H1 (cell line): ENCODE results near the gene TLCD3B.

Source experiments
- BACH1 ChIP-seq: IDR thresholded peaks from 2 replicates; pipeline ENCODE4 v1.6.1; 2012; ENCODE audit warnings: low read length, improper control_type of control experiment
- CBX5 ChIP-seq: fragments of 300-800, 300-1000 bp; sonication (generic); IDR thresholded peaks from 2 replicates; pipeline ENCODE4 v1.7.1; 2016; ENCODE audit warnings: antibody characterized with exemption, low read length, low read depth
- CEBPB ChIP-seq: IDR thresholded peaks from 2 replicates; pipeline ENCODE4 v1.6.1; 2012; ENCODE audit warnings: low read depth, low read length
- CREB1 ChIP-seq: IDR thresholded peaks from 2 replicates; pipeline ENCODE4 v1.6.1; 2012; ENCODE audit warnings: inconsistent platforms
- EZH2 ChIP-seq: fragments of 200-600 bp; sonication (generic); IDR thresholded peaks from 2 replicates; pipeline ENCODE4 v1.7.1; 2012; ENCODE audit warnings: low read depth, mild to moderate bottlenecking, moderate library complexity, low read length, inconsistent platforms; ENCODE audit not compliant: severe bottlenecking
- FOSL1 ChIP-seq: IDR thresholded peaks from 2 replicates; pipeline ENCODE4 v1.6.1; 2011; ENCODE audit warnings: mild to moderate bottlenecking, low read depth, low read length, moderate library complexity; ENCODE audit not compliant: insufficient read depth
- MAFK ChIP-seq: IDR thresholded peaks from 2 replicates; pipeline ENCODE4 v1.6.1; 2012; ENCODE audit warnings: low read depth, mild to moderate bottlenecking, improper control_type of control experiment, low read length
- POLR2A ChIP-seq, 2 experiments: IDR thresholded peaks; 1 replicate in 1 of 2; 2 replicates in 1 of 2; pipeline ENCODE4 v1.6.1; 2011; ENCODE audit warnings: low read depth in 2 of 2, low read length in 2 of 2, mild to moderate bottlenecking in 2 of 2; ENCODE audit errors: control extremely low read depth in 1 of 2
- POLR2AphosphoS5 ChIP-seq: IDR thresholded peaks from 2 replicates; pipeline ENCODE4 v1.6.1; 2011; ENCODE audit warnings: low read depth, low read length
- RNF2 ChIP-seq: fragments of 200-900, 300-1000 bp; sonication (generic); IDR thresholded peaks from 2 replicates; pipeline ENCODE4 v1.7.1; 2016; ENCODE audit warnings: borderline replicate concordance, low read depth, mild to moderate bottlenecking, antibody characterized with exemption, low read length; ENCODE audit not compliant: poor library complexity, severe bottlenecking; ENCODE audit errors: missing control alignments
- ZNF274 ChIP-seq: IDR thresholded peaks from 2 replicates; pipeline ENCODE4 v1.7.0; 2012; ENCODE audit warnings: low read length, borderline replicate concordance; ENCODE audit errors: extremely low read depth
- TF ChIP-seq, protein P1 (sequence below), 3 experiments: IDR thresholded peaks; 1 replicate in 2 of 3; 2 replicates in 1 of 3; pipeline versions ENCODE4 v1.5.1 to v1.6.1; 2011; ENCODE audit warnings: low read length in 3 of 3, mild to moderate bottlenecking in 3 of 3, inconsistent platforms in 2 of 3, low read depth in 1 of 3, moderate library complexity in 1 of 3; ENCODE audit not compliant: insufficient read depth in 1 of 3; ENCODE audit errors: control extremely low read depth in 1 of 3

DNA sequence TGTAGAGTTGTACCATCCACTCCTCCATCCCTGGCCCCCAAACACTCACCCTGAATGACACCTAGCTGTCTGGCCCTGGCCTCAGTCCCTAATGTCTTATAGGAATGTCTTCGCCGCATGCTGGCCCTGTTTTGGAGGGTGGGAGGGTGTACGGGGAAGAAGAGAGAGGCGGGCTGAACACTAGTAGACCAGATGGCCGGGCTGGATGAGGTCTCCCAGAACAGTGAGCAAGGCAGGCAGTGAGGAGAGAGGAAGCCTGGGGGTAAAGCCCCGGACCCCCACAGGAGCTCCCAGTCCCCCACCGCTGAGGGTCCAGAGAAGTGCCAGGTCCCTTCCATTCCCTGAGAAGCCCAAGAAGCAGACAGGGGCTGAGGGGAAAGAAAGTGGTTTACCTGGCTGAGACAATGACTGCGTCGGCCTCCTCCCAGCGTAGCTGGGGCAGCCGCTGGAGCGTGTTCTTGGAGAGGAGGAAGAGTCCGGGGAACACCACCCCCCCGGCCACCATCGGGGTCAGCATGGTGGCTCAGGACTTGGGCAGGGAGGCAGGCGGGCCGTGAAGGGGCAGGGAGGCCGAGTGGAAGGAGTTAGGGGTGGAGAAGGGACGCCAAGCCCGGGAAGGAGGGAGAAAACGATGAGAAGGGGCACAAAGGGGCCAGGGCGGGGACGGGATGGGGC, 923 bp downstream of the TLCD3B start:
- TF ChIP-seq, protein P1, sequence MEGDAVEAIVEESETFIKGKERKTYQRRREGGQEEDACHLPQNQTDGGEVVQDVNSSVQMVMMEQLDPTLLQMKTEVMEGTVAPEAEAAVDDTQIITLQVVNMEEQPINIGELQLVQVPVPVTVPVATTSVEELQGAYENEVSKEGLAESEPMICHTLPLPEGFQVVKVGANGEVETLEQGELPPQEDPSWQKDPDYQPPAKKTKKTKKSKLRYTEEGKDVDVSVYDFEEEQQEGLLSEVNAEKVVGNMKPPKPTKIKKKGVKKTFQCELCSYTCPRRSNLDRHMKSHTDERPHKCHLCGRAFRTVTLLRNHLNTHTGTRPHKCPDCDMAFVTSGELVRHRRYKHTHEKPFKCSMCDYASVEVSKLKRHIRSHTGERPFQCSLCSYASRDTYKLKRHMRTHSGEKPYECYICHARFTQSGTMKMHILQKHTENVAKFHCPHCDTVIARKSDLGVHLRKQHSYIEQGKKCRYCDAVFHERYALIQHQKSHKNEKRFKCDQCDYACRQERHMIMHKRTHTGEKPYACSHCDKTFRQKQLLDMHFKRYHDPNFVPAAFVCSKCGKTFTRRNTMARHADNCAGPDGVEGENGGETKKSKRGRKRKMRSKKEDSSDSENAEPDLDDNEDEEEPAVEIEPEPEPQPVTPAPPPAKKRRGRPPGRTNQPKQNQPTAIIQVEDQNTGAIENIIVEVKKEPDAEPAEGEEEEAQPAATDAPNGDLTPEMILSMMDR (IDR thresholded peaks at IDR 0.05; ENCODE audit: control extremely low read depth in 1 of 3, insufficient read depth in 1 of 3, low read depth in 1 of 3, low read length in 3 of 3): no peak
- no peak for TF ChIP-seq POLR2AphosphoS5
- no peak for TF ChIP-seq POLR2A (IDR thresholded peaks at IDR 0.05; ENCODE audit: control extremely low read depth in 1 of 2, low read depth in 2 of 2, low read length in 2 of 2)
- no peak for TF ChIP-seq RNF2
- TF ChIP-seq EZH2: no peak
- no peak for TF ChIP-seq FOSL1
- TF ChIP-seq CEBPB: no peak
- TF ChIP-seq ZNF274: no peak
- TF ChIP-seq CREB1: no peak
- TF ChIP-seq BACH1: no peak
- no peak for TF ChIP-seq CBX5
- TF ChIP-seq MAFK: no peak
